Erythroblast (primary cell): ENCODE data around the gene FAM98C.

Experiments used
- GATA1 ChIP-seq: IDR thresholded peaks from 2 replicates; pipeline ENCODE4 v1.6.1; 2011; ENCODE audit warnings: low read depth, mild to moderate bottlenecking, control low read depth, low read length, moderate library complexity
- POLR2A ChIP-seq: IDR thresholded peaks from 2 replicates; pipeline ENCODE4 v1.6.1; 2011; ENCODE audit warnings: mild to moderate bottlenecking, low read length

DNA sequence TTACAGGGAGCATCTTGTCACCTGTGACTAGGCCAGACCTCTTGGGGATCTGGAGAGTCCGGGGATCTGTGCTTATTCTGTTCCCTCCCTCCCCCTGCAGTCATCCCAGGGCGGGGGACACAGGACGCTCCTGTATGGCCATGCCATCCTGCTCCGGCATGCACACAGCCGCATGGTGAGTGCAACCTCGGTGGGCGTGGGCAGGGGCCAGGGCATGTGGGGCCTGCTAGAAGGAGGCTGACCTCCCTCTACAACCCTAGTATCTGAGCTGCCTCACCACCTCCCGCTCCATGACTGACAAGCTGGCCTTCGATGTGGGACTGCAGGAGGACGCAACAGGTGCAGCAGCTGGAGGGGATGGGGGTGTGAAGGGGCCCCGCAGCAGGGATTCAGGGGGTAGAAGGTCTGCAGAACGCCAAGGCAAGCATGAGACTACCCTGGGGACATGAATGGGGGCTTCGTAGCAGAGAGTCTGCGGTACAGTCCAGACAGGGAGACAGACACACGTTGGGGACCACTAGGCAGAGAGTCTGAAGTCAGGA lies 40.6 kb downstream of the FAM98C start:
- TF ChIP-seq POLR2A: no peak
- TF ChIP-seq GATA1: no peak
